SK-N-SH (cell line): Measurements from ENCODE around the gene NSG2. TPM values are rescaled to one million over a fixed set of nuclear protein-coding genes. Genes with fewer than 3 reads are reported as not detected.

Source experiments
- CTCF ChIA-PET: fragments of 300-600, 350-600 bp; formaldehyde crosslinking; extraction: SDS; loops from one replicate; lab custom pipeline; 2021; lab: Yijun Ruan, JAX
- POLR2A ChIA-PET: fragments of 350-600 bp; sonication (Branson Sonifier 250); formaldehyde crosslinking; extraction: SDS; loops from one replicate; lab custom pipeline; 2020; ENCODE audit warnings: antibody characterized with exemption, inconsistent platforms; lab: Yijun Ruan, JAX
- DNase-seq: peaks from one replicate; pipeline ENCODE4 v3.0.0; 2012
- H2AFZ ChIP-seq: fragments of 200-600 bp; sonication (generic); 2 replicates; pipeline ENCODE4 v1.8.1; 2016; ENCODE audit warnings: antibody characterized with exemption, mild to moderate bottlenecking, low read depth
- H3F3A ChIP-seq: fragments of 200-600 bp; sonication (generic); replicated peaks from 2 replicates; pipeline ENCODE3; 2016; ENCODE audit warnings: antibody characterized with exemption, mild to moderate bottlenecking; ENCODE audit not compliant: insufficient read depth
- H3K27ac ChIP-seq, 2 experiments: fragments of 200-500 bp in 1 of 2; fragments of 200-600 bp in 1 of 2; sonication (Bioruptor generic) in 1 of 2; sonication (generic), shearing (Covaris generic) in 1 of 2; 2 replicates each; pipeline versions ENCODE4 v1.5.1 to v1.6.1; 2014 to 2016; ENCODE audit warnings: low read depth in 2 of 2, inconsistent platforms in 1 of 2, low read length in 1 of 2, mild to moderate bottlenecking in 1 of 2, mixed read lengths in 1 of 2
- H3K27me3 ChIP-seq: fragments of 200-600 bp; sonication (generic), shearing (Covaris generic); 2 replicates; pipeline ENCODE4 v1.6.1; 2016; ENCODE audit warnings: mixed run types; ENCODE audit not compliant: insufficient read depth
- H3K36me3 ChIP-seq, 2 experiments: fragments of 200-500 bp in 1 of 2; fragments of 200-600 bp in 1 of 2; sonication (Bioruptor generic) in 1 of 2; sonication (generic) in 1 of 2; replicated peaks in 1 of 2; 2 replicates each; pipeline versions ENCODE3 to v1.5.1; 2014 to 2016; ENCODE audit warnings: low read length in 1 of 2, mild to moderate bottlenecking in 1 of 2; ENCODE audit not compliant: insufficient read depth in 2 of 2, control insufficient read depth in 1 of 2
- H3K4me1 ChIP-seq, 2 experiments: fragments of 200-500 bp in 1 of 2; fragments of 200-600 bp in 1 of 2; sonication (Bioruptor generic) in 1 of 2; sonication (generic), shearing (Covaris generic) in 1 of 2; 2 replicates each; pipeline versions ENCODE4 v1.5.1 to v1.6.1; 2014 to 2016; ENCODE audit warnings: low read depth in 1 of 2, low read length in 1 of 2, mixed run types in 1 of 2; ENCODE audit not compliant: insufficient read depth in 2 of 2, control insufficient read depth in 1 of 2
- H3K4me2 ChIP-seq: fragments of 200-600 bp; sonication (generic), shearing (Covaris generic); 2 replicates; pipeline ENCODE4 v1.6.1; 2017; ENCODE audit warnings: mixed run types
- H3K4me3 ChIP-seq, 2 experiments: fragments of 200-500 bp in 1 of 2; fragments of 200-600 bp in 1 of 2; sonication (Bioruptor generic) in 1 of 2; sonication (generic), shearing (Covaris generic) in 1 of 2; 2 replicates each; pipeline versions ENCODE4 v1.5.1 to v1.8.1; 2014 to 2016; ENCODE audit warnings: low read depth in 2 of 2, inconsistent platforms in 1 of 2, low read length in 1 of 2, mild to moderate bottlenecking in 1 of 2, mixed read lengths in 1 of 2, moderate library complexity in 1 of 2
- H3K79me2 ChIP-seq: fragments of 200-600 bp; sonication (generic); 2 replicates; pipeline ENCODE4 v1.8.1; 2017; ENCODE audit warnings: mild to moderate bottlenecking; ENCODE audit not compliant: insufficient read depth
- H3K9ac ChIP-seq: fragments of 200-600 bp; sonication (generic); 2 replicates; pipeline ENCODE4 v1.6.1; 2017; ENCODE audit warnings: mixed run types
- H3K9me2 ChIP-seq: fragments of 200-600 bp; sonication (generic); 2 replicates; pipeline ENCODE4 v1.6.1; 2017; ENCODE audit warnings: mixed run types
- H3K9me3 ChIP-seq: fragments of 200-600 bp; sonication (generic); 2 replicates; pipeline ENCODE4 v1.6.1; 2017; ENCODE audit warnings: mixed run types, mild to moderate bottlenecking, moderate library complexity
- H4K20me1 ChIP-seq: fragments of 200-600 bp; sonication (generic); 2 replicates; pipeline ENCODE4 v1.6.1; 2017; ENCODE audit warnings: mild to moderate bottlenecking, mixed run types; ENCODE audit not compliant: insufficient read depth
- CTCF ChIP-seq: fragments of 200-600 bp; sonication (generic); IDR thresholded peaks from 2 replicates; pipeline ENCODE4 v1.6.1; 2017; ENCODE audit warnings: antibody characterized with exemption, mild to moderate bottlenecking, moderate library complexity
- ELF1 ChIP-seq: IDR thresholded peaks from 2 replicates; pipeline ENCODE4 v1.4.0; 2012
- EP300 ChIP-seq, 2 experiments: IDR thresholded peaks; 2 replicates each; pipeline versions ENCODE4 v1.4.0 to v1.6.1; 2012; ENCODE audit warnings: borderline replicate concordance in 1 of 2, low read depth in 1 of 2, low read length in 1 of 2
- EZH2phosphoT487 ChIP-seq: fragments of 200-600 bp; sonication (generic); IDR thresholded peaks from 2 replicates; pipeline ENCODE4 v1.6.1; 2017; ENCODE audit warnings: low read depth, mixed run types, mild to moderate bottlenecking, antibody characterized with exemption, moderate library complexity, borderline replicate concordance
- FOXJ3 ChIP-seq: sonication (generic); formaldehyde crosslinking; IDR thresholded peaks from 2 replicates; pipeline ENCODE4 v1.5.1; 2020; ENCODE audit warnings: mild to moderate bottlenecking, missing genetic modification reagents
- FOXM1 ChIP-seq: IDR thresholded peaks from 2 replicates; pipeline ENCODE4 v1.4.0; 2012; ENCODE audit warnings: low read depth, mild to moderate bottlenecking
- GATA2 ChIP-seq: sonication (generic); formaldehyde crosslinking; IDR thresholded peaks from 2 replicates; pipeline ENCODE4 v1.5.0; 2020; ENCODE audit warnings: mild to moderate bottlenecking, missing genetic modification reagents
- MAX ChIP-seq: IDR thresholded peaks from 2 replicates; pipeline ENCODE4 v1.4.0; 2012; ENCODE audit warnings: low read depth
- NFIC ChIP-seq: IDR thresholded peaks from 2 replicates; pipeline ENCODE4 v1.4.0; 2012; ENCODE audit warnings: borderline replicate concordance
- REST ChIP-seq: IDR thresholded peaks from 2 replicates; pipeline ENCODE4 v1.6.1; 2012; ENCODE audit warnings: mild to moderate bottlenecking, low read depth, low read length, moderate library complexity
- RFX5 ChIP-seq: IDR thresholded peaks from 2 replicates; pipeline ENCODE4 v1.6.1; 2012; ENCODE audit warnings: mild to moderate bottlenecking, improper control_type of control experiment, low read length
- RXRA ChIP-seq: IDR thresholded peaks from 2 replicates; pipeline ENCODE4 v1.4.0; 2012; ENCODE audit warnings: low read depth, mild to moderate bottlenecking, borderline replicate concordance
- USF1 ChIP-seq: IDR thresholded peaks from 2 replicates; pipeline ENCODE4 v1.4.0; 2012; ENCODE audit warnings: low read depth, borderline replicate concordance
- YY1 ChIP-seq: IDR thresholded peaks from 2 replicates; pipeline ENCODE4 v1.4.0; 2012; ENCODE audit warnings: low read depth, mild to moderate bottlenecking
- WGBS: methylation state at CpG from one replicate; pipeline ENCODE4 v1.1.6; 2017; ENCODE audit warnings: low lambda C conversion rate; 5-methylcytosine and 5-hydroxymethylcytosine counted together
- polyA plus RNA-seq, 3 experiments: library from polyadenylated mRNA; depleted of rRNA; stranded (reverse); fragments of >200 nt; gene quantifications; 2 replicates each; pipeline ENCODE4 v1.2.3, GENCODE V29; 2012
- TF ChIP-seq, protein P1 (sequence below): fragments of 150-350 bp; IDR thresholded peaks from 2 replicates; pipeline ENCODE4 v1.6.1; 2016; ENCODE audit warnings: mild to moderate bottlenecking, low read depth, low read length
- TF ChIP-seq, protein P2 (sequence below): fragments of 150-350 bp; IDR thresholded peaks from 2 replicates; pipeline ENCODE4 v1.6.1; 2017; ENCODE audit warnings: antibody characterized with exemption, low read length, low read depth, borderline replicate concordance

The NSG2 gene
- polyA plus RNA-seq, 1 of the 3 experiments (the other 2 are of a cell fraction), result 4.3 TPM

GRCh38 chr5:174010365-174010764, 35.1 kb upstream of the NSG2 start:
- Histone ChIP-seq H3F3A (no peaks in the 10 kb centered on the region), H3K27ac (no peak overlapping the region), H2AFZ (no peak overlapping the region), H3K27me3 (no peaks in the 10 kb centered on the region)
- POLR2A ChIA-PET, result no interaction called here
- CTCF ChIA-PET, result interaction anchor here (1.0 to 1.2 kb wide), 4 partner anchors 26 to 317 kb away, joined by 3 read pairs; no protein-coding TSS in a partner anchor
- no peak for DNase-seq
- TF ChIP-seq RXRA, result no peak
- TF ChIP-seq ELF1, result no peak
- TF ChIP-seq YY1, result no peak
- TF ChIP-seq GATA2, result no peak
- TF ChIP-seq EP300 (IDR thresholded peaks at IDR 0.05; ENCODE audit: borderline replicate concordance in 1 of 2, low read depth in 1 of 2, low read length in 1 of 2), result no peak
- TF ChIP-seq NFIC, result no peak
- TF ChIP-seq MAX, result no peak
- TF ChIP-seq, protein P1, sequence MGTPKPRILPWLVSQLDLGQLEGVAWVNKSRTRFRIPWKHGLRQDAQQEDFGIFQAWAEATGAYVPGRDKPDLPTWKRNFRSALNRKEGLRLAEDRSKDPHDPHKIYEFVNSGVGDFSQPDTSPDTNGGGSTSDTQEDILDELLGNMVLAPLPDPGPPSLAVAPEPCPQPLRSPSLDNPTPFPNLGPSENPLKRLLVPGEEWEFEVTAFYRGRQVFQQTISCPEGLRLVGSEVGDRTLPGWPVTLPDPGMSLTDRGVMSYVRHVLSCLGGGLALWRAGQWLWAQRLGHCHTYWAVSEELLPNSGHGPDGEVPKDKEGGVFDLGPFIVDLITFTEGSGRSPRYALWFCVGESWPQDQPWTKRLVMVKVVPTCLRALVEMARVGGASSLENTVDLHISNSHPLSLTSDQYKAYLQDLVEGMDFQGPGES, result no peak
- TF ChIP-seq, protein P2, sequence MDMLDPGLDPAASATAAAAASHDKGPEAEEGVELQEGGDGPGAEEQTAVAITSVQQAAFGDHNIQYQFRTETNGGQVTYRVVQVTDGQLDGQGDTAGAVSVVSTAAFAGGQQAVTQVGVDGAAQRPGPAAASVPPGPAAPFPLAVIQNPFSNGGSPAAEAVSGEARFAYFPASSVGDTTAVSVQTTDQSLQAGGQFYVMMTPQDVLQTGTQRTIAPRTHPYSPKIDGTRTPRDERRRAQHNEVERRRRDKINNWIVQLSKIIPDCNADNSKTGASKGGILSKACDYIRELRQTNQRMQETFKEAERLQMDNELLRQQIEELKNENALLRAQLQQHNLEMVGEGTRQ, result no peak
- TF ChIP-seq USF1, result no peak
- no peak for TF ChIP-seq RFX5
- no peak for TF ChIP-seq CTCF
- no peak for TF ChIP-seq FOXM1
- no peak for TF ChIP-seq FOXJ3
- no peak for TF ChIP-seq EZH2phosphoT487
- TF ChIP-seq REST, result no peak
- TF ChIP-seq, all 33 proteins: peak for 0
- Histone ChIP-seq H4K20me1 (no peaks in the 10 kb centered on the region), H3K36me3 (no peaks in the 10 kb centered on the region), H3K4me3 (no peak overlapping the region), H3K9ac (no peak overlapping the region), H3K9me2 (no peaks in the 10 kb centered on the region), H3K4me2 (no peak overlapping the region), H3K4me1 (no peaks in the 10 kb centered on the region), H3K9me3 (no peaks in the 10 kb centered on the region), H3K79me2 (no peaks in the 10 kb centered on the region)
- 56% methylated on average over 1 of the region's 1 CpG for WGBS
